Prostate gland (tissue), 2 donors: Measurements from ENCODE around the gene TGFB1I1.

ENCODE experiments used
- CTCF ChIP-seq, 4 experiments: fragments of 200-600 bp in 2 of 4; fragments of 450-650 bp in 2 of 4; sonication (generic) in 2 of 4; IDR thresholded peaks; 1 replicate in 3 of 4; 2 replicates in 1 of 4; pipeline ENCODE4 v1.5.1; 2016 to 2019; ENCODE audit warnings: antibody characterized with exemption in 4 of 4, mild to moderate bottlenecking in 2 of 4, moderate library complexity in 2 of 4
- POLR2A ChIP-seq: fragments of 450-650 bp; IDR thresholded peaks from one replicate; pipeline ENCODE4 v1.6.1; 2016; ENCODE audit warnings: antibody characterized with exemption, mild to moderate bottlenecking
- POLR2AphosphoS5 ChIP-seq: sonication (generic); formaldehyde crosslinking; IDR thresholded peaks from one replicate; pipeline ENCODE4 v1.6.1; 2017; ENCODE audit warnings: antibody characterized with exemption

DNA sequence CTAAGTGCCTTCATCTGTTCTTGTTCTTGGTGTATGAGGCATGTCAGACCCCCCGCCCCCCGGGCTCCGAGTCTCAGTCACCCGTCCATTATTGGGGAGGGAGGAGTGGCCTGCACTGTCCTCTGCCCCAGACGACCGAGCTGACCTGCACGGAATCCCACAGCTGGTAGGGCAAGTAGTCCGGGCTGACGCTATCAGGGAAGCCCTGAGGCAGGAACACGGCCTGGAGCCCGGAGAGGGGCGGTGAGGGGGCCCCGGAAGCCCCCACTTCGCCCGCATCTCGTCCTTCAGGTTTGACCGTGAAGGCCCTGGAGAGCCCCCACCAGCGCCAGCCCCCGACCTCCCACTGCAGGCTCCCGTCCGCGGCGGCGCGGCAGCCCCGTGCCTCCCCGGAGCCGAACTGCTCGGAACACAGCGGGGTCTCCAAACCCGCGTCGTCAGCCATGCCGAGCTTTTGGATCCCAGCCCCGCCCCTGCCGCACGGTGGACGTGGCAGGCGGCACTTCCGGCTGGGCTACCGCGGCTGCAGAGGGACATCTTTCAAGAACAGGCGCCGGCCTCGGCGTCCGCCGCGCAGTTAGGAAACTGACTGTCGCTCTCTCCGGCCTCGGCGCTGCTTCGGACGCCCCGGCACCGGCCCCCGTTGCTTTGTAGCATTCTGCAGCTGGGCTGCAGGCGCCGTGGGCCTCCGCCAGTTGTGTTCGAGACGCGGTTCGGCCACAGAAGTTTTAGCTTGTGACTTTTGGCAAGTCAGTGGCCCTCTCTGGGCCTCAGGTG, 36.2 kb downstream of the TGFB1I1 start, which contains the start of gene RUSF1:
- peak; percentile 96 for TF ChIP-seq POLR2AphosphoS5
- TF ChIP-seq CTCF (IDR thresholded peaks at IDR 0.05), result peak in 2 of 4 experiments; percentile 6 to 28
- TF ChIP-seq POLR2A, result peak; percentile 85
